Smooth muscle cell (in vitro differentiated cells): Measurements from ENCODE around the gene CNPY1. TPM values are rescaled to one million over a fixed set of nuclear protein-coding genes. Genes with fewer than 3 reads are reported as not detected.

ENCODE experiments used
- DNase-seq: peaks from one replicate; lab custom pipeline; 2025; ENCODE audit not compliant: unreplicated experiment; lab: John Stamatoyannopoulos, UW
- H2AFZ ChIP-seq: fragments of 200-600 bp; sonication (generic); 2 replicates; pipeline ENCODE4 v1.6.0; 2016; ENCODE audit warnings: antibody characterized with exemption, low read depth, mild to moderate bottlenecking
- H3F3A ChIP-seq: fragments of 200-600 bp; sonication (generic); 2 replicates; pipeline ENCODE4 v1.6.0; 2017; ENCODE audit warnings: antibody characterized with exemption, low read depth
- H3K27ac ChIP-seq: fragments of 200-600 bp; sonication (generic); 2 replicates; pipeline ENCODE4 v1.5.1; 2016; ENCODE audit warnings: low read depth, mild to moderate bottlenecking
- H3K27me3 ChIP-seq: fragments of 200-600 bp; sonication (generic); 2 replicates; pipeline ENCODE4 v1.6.1; 2016; ENCODE audit warnings: low read depth, mild to moderate bottlenecking
- H3K36me3 ChIP-seq: fragments of 200-600 bp; sonication (generic); 2 replicates; pipeline ENCODE4 v1.5.1; 2016; ENCODE audit warnings: low read depth
- H3K4me1 ChIP-seq: fragments of 200-600 bp; sonication (generic); 2 replicates; pipeline ENCODE4 v1.5.1; 2016; ENCODE audit warnings: low read depth
- H3K4me2 ChIP-seq: fragments of 200-600 bp; sonication (generic); 2 replicates; pipeline ENCODE4 v1.6.0; 2016; ENCODE audit warnings: mild to moderate bottlenecking
- H3K4me3 ChIP-seq: fragments of 200-600 bp; sonication (generic); 2 replicates; pipeline ENCODE4 v1.5.1; 2016; ENCODE audit warnings: mild to moderate bottlenecking
- H3K79me2 ChIP-seq: fragments of 200-600 bp; sonication (generic); 2 replicates; pipeline ENCODE4 v1.6.0; 2016; ENCODE audit warnings: low read depth, mild to moderate bottlenecking
- H3K9ac ChIP-seq: fragments of 200-600 bp; sonication (generic); 2 replicates; pipeline ENCODE4 v1.6.0; 2016; ENCODE audit warnings: low read depth
- H3K9me3 ChIP-seq: fragments of 200-600 bp; sonication (generic); replicated peaks from 2 replicates; pipeline ENCODE4 v1.5.1; 2016; ENCODE audit warnings: low read depth
- H4K20me1 ChIP-seq: fragments of 200-600 bp; sonication (generic); 2 replicates; pipeline ENCODE4 v1.6.0; 2016; ENCODE audit warnings: low read depth
- WGBS: methylation state at CpG from one replicate; pipeline ENCODE4 v1.1.7; 2016; ENCODE audit warnings: low lambda C conversion rate; 5-methylcytosine and 5-hydroxymethylcytosine counted together
- polyA plus RNA-seq: library from polyadenylated mRNA; unstranded; fragments of >200 nt; fragmentation: Nextera tagmentation; extraction: Ambion mirVana; gene quantifications from 2 replicates; pipeline ENCODE4 v1.2.1, GENCODE V29; 2016
- total RNA-seq: library from RNA; depleted of rRNA; stranded (reverse); fragments of >200 nt; gene quantifications from 2 replicates; pipeline ENCODE4 v1.2.3, GENCODE V29; 2014
- TF ChIP-seq, protein P1 (sequence below): fragments of 200-600 bp; sonication (generic); IDR thresholded peaks from 2 replicates; pipeline ENCODE4 v1.5.1; 2017; ENCODE audit warnings: borderline replicate concordance, mild to moderate bottlenecking, antibody characterized with exemption; ENCODE audit not compliant: insufficient read depth, poor library complexity, severe bottlenecking

Gene CNPY1
- total and polyA plus RNA-seq, 2 experiments from 2014 or later: 1.0 TPM; not detected in 1

DNA sequence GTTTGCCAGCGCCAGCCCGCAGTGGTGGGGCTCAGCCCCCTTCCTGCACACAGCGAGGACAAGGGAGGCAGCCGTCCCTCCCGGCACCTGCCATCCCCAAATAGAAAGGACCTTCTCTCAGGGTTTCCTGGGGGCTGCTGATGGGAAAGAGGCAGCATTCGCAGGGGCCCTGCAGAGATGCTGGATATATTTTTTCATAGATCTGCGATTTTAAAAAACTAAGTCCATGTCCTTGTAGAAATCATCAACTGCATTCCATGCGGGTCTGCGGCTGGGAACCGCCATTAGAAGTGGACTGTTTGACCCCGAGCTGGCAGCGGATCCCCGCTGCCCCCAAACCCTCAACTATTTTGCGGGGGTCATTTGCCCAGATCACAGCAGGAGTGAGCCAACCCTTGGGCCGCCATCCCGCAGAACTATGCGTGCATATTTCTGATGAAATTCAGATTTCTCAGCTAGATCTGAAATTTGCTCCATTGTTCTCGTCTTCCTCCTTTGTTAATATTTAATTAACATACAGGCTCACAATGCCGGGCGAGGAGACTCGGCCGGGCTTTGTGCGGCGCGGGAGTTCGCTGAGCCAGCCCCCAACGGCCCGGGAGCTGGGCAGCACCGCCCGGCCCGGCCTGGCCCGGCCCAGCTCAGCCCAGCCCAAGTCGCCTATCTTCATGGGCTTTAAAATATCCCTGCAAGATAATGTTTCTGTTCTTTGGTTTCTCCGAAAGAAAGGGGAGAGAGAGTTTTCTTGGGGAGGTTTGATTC is 86.5 kb downstream of the CNPY1 start:
- no peaks in the 10 kb centered on the region for H4K20me1 ChIP-seq
- no peak for DNase-seq
- H3K79me2 ChIP-seq: no peaks in the 10 kb centered on the region
- 7% methylated on average over 34 of the region's 34 CpGs for WGBS
- H3K4me2 ChIP-seq: no peak overlapping the region
- H3K27ac ChIP-seq: no peak overlapping the region
- H3K4me1 ChIP-seq: no peaks in the 10 kb centered on the region
- no peak overlapping the region for H2AFZ ChIP-seq
- H3K36me3 ChIP-seq: no peaks in the 10 kb centered on the region
- TF ChIP-seq, protein P1, sequence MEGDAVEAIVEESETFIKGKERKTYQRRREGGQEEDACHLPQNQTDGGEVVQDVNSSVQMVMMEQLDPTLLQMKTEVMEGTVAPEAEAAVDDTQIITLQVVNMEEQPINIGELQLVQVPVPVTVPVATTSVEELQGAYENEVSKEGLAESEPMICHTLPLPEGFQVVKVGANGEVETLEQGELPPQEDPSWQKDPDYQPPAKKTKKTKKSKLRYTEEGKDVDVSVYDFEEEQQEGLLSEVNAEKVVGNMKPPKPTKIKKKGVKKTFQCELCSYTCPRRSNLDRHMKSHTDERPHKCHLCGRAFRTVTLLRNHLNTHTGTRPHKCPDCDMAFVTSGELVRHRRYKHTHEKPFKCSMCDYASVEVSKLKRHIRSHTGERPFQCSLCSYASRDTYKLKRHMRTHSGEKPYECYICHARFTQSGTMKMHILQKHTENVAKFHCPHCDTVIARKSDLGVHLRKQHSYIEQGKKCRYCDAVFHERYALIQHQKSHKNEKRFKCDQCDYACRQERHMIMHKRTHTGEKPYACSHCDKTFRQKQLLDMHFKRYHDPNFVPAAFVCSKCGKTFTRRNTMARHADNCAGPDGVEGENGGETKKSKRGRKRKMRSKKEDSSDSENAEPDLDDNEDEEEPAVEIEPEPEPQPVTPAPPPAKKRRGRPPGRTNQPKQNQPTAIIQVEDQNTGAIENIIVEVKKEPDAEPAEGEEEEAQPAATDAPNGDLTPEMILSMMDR: no peak
- no peak overlapping the region for H3K9ac ChIP-seq
- H3F3A ChIP-seq: no peaks in the 10 kb centered on the region
- H3K27me3 ChIP-seq: peaks cover 96% of the 10 kb centered on the region
- H3K4me3 ChIP-seq: no peak overlapping the region
- no peaks in the 10 kb centered on the region for H3K9me3 ChIP-seq

DNA sequence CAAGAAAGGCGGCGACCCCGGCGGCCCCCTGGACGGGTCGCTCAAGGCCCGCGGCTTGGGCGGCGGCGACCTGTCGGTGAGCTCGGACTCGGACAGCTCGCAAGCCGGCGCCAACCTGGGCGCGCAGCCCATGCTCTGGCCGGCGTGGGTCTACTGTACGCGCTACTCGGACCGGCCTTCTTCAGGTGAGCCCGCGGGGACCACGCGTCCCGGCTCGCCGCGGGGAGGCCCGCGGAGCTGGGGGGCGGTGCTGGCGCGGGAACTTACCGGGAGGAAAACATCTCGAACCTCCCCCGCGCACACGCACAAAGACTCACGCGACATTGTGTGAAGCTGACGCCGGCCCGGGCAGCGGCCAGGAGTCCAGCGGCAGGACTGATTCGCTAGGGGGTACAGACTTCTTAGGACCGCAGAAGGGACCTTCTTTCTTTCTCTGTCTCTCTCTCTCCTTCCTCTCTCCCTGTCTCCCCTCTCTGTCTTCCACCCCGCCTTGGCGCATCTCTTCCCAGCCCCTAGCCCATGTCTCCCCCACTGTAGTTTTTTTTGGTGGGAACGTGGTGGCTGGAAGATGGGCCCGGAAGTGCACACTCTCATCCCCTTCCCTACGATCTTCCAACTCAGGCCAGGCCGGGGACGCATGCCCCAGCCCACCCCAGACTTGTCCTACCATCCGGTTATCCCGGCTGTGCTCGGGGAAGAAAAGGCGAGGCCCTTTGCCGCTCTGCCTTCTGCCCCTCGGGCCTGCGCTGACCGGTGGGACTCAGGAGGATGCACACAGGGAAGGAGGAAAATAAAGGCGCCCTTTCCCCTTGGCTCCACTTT is 87.3 kb downstream of the CNPY1 start:
- Histone ChIP-seq H4K20me1 (no peaks in the 10 kb centered on the region), H3K79me2 (no peaks in the 10 kb centered on the region), H3K4me3 (peak overlapping the region; percentile 38), H3K9ac (no peak overlapping the region), H3K27ac (no peak overlapping the region), H2AFZ (no peak overlapping the region), H3K4me2 (peak overlapping the region; percentile 78), H3K27me3 (peaks cover 96% of the 10 kb centered on the region), H3K4me1 (no peaks in the 10 kb centered on the region), H3F3A (no peaks in the 10 kb centered on the region), H3K36me3 (no peaks in the 10 kb centered on the region), H3K9me3 (no peaks in the 10 kb centered on the region)
- WGBS: 3% methylated on average over 62 of the region's 68 CpGs
- TF ChIP-seq, protein P1: no peak
- no peak for DNase-seq

DNA sequence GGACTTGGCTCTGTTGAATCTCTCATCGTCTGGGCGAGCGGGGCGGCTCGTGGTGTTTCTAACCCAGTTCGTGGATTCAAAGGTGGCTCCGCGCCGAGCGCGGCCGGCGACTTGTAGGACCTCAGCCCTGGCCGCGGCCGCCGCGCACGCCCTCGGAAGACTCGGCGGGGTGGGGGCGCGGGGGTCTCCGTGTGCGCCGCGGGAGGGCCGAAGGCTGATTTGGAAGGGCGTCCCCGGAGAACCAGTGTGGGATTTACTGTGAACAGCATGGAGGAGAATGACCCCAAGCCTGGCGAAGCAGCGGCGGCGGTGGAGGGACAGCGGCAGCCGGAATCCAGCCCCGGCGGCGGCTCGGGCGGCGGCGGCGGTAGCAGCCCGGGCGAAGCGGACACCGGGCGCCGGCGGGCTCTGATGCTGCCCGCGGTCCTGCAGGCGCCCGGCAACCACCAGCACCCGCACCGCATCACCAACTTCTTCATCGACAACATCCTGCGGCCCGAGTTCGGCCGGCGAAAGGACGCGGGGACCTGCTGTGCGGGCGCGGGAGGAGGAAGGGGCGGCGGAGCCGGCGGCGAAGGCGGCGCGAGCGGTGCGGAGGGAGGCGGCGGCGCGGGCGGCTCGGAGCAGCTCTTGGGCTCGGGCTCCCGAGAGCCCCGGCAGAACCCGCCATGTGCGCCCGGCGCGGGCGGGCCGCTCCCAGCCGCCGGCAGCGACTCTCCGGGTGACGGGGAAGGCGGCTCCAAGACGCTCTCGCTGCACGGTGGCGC is 88.1 kb downstream of the CNPY1 start, which contains the start of gene EN2:
Gene EN2, plus strand, starts transcription at position 19 of the 767 bp plus-strand sequence. Its CDS starts 249 bp downstream, at position 268.
- WGBS: under 1% methylated on average over 74 of the region's 105 CpGs
- peak within 1 kb of the TSS; percentile 70 for H2AFZ ChIP-seq
- peaks cover 96% of the 10 kb centered on the region for H3K27me3 ChIP-seq
- DNase-seq: no peak
- H3K79me2 ChIP-seq: no peaks in the 10 kb centered on the region
- peak within 1 kb of the TSS; percentile 92 for H3K4me2 ChIP-seq
- no peaks in the 10 kb centered on the region for H3K36me3 ChIP-seq
- H3K27ac ChIP-seq: no peak within 1 kb of the TSS
- H3F3A ChIP-seq: no peaks in the 10 kb centered on the region
- TF ChIP-seq, protein P1: no peak
- peak within 1 kb of the TSS; percentile 55 for H3K4me3 ChIP-seq
- H4K20me1 ChIP-seq: no peaks in the 10 kb centered on the region
- no peak within 1 kb of the TSS for H3K9ac ChIP-seq
- H3K4me1 ChIP-seq: no peaks in the 10 kb centered on the region
- H3K9me3 ChIP-seq: no peaks in the 10 kb centered on the region
